GM13977 (cell line): ENCODE measurements around the gene MANF.

ENCODE experiments used
- DNase-seq: peaks from one replicate; pipeline ENCODE4 v3.0.0; 2012; ENCODE audit warnings: low spot score
- CTCF ChIP-seq: IDR thresholded peaks from 2 replicates; pipeline ENCODE4 v1.5.1; 2012; ENCODE audit warnings: mild to moderate bottlenecking, control low read depth; ENCODE audit not compliant: insufficient read depth; ENCODE audit errors: extremely low read depth, missing control alignments
- in situ Hi-C: fragments of 300-500 bp; cut with MboI; formaldehyde crosslinking; loops from one replicate; pipeline ENCODE4 v1.12.0; 2022; ENCODE audit warnings: low sequenced_read_pairs, low pct_unique_long_range_greater_than_20kb, mixed read lengths, inconsistent platforms; ENCODE audit not compliant: unreplicated experiment

The MANF gene

DNA sequence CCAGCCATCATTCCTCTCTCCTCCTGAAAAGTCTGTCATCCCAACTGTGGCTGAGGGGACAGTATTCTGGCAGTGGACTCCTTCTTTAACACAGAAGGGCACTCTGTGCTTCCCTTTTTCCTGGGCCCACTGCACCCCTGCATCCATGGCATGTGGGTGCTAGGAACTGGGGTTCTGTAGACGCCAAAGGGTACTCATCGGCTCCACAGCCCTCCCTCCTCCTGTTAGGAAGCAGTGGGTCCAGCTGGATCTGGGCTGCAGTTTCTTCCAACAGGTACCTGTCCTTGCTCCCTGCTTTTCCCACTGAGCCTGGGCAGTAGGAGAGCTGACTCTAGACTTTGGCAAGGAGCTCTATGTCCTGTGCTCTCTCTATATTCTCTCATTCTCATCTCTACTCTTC is 6.4 kb upstream of the MANF start:
- in situ Hi-C loops = loop anchor here (10.0 kb wide), 1 partner anchor 414 kb away; no protein-coding TSS in a partner anchor
- TF ChIP-seq CTCF = no peak
- no peak for DNase-seq

- DNase-seq = no peak
- no peak for TF ChIP-seq CTCF
- in situ Hi-C loops = loop anchor here (10.0 kb wide), 1 partner anchor 414 kb away; no protein-coding TSS in a partner anchor
Observed at GRCh38 chr3:51379301-51379700, 5.8 kb upstream of the MANF start.

DNA sequence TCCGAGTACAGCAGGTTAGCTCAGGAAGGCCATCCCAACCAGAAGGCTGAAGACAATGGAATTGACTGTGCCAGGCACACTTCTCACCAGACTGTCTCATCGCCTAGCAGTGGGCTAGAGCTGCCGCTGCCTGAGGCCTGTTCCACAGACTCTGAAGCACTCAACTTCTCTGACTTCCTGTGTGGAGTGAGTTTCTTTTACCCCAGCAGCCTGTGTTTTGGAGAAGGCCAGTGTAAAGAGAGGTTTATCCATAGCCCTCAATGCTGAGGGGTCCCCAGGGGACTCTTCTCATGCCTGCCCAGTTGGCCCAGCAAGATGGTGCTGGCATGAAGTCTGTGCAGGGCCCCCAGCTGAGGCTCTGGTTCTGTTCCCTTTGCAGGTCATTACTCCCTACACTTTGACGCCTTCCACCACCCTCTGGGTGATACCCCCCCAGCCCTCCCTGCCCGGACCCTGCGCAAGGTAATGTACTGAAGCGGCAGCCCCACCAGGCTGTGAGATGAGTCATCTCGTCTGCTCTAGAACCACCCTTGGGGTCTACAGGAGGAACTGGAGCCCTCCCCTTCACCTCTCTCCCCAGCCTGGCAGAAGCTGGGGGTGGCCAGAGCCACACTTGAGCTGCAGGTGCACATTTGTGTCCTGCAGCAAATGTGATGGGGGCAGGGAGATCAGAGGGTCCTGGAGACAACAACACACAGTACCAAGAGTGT is 5.2 kb upstream of the MANF start:
- in situ Hi-C loops = loop anchor here (10.0 kb wide), 1 partner anchor 415 kb away; no protein-coding TSS in a partner anchor
- TF ChIP-seq CTCF = no peak
- DNase-seq = no peak

DNA sequence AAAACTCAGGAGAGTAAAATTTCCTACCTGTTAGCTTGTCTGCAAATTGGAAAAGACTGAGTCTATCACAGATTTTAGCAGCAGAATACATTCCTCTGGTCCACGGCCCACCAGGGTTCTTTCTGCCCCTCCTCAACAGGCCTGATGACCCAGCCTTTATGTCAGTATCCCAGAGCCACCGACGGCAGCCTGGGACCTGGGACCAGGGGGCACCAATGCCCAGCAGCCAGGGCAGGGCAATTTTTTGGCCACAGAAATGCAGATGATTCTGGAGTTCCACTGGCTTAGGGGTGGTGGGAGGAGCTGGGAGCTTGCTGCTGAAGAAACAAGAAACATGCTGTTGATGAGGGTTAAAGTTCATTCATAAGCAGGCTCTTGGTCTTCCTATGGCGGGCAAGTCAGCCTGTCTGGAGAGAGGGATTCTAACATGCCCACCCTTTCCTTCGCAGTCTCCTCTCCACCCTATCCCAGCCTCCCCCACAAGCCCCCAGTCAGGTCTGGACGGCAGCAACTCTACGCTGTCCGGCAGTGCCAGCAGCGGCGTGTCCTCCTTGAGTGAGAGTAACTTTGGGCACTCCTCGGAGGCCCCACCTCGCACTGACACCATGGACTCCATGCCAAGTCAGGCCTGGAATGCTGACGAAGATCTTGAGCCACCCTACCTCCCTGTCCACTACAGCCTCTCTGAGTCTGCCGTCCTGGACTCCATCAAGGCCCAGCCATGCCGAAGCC is 4.3 kb upstream of the MANF start:
- no peak for DNase-seq
- in situ Hi-C loops = no loop called here
- TF ChIP-seq CTCF = no peak

DNA sequence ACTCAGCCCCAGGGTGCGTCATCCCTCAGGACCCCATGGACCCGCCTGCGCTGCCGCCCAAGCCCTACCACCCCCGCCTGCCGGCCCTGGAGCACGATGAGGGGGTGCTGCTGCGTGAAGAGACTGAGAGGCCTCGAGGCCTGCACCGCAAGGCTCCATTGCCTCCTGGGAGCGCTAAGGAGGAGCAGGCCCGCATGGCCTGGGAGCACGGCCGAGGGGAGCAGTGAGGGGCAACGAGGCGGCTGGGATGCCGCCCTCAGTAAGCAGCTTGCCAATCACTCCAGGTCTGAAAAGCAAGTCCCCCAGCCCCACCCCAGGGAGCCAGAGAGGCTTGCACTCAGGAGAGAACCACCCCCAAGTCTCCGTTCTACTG is 3.8 kb upstream of the MANF start:
- DNase-seq = no peak
- in situ Hi-C loops = no loop called here
- TF ChIP-seq CTCF = no peak

DNA sequence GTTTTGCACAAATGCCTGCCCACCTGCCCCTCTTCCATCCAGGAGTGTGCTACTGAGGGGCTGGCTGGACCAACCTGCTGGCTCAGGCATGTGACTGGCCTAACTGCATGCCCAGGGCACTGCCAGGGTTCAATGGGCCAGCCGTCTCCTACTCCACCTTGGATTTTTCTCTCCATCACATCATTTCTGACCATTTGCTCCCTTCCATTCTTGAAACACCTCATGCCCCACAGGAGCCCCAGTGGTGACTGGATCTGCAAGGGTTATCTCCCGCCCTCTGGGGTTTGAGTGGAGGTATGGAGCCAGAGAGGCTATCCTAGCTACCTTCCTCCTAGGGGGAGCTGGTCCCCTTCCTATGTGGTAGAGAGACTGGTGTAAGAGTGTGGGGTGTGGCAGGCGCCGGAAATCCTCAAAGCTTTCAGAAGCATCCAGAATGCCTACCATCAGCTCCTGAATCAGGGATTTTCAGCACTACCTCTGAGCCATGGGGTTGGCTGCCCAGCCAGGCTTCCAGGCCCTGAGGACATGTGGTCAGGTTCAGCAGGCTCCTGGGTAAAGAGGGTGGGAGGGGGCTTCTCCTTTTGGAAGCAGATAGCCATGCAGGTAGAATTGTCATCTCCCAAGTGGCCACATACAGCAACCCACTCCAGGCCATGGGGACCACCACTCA is 2.9 kb upstream of the MANF start:
- in situ Hi-C loops = no loop called here
- TF ChIP-seq CTCF = no peak
- no peak for DNase-seq
